HEK293T (cell line): ENCODE measurements around the gene HOXD9.

Source experiments
- CTCF ChIA-PET: fragments of 350-600 bp; formaldehyde crosslinking; extraction: SDS; loops from one replicate; lab custom pipeline; 2021; ENCODE audit warnings: antibody characterized with exemption, inconsistent platforms; lab: Yijun Ruan, JAX
- POLR2A ChIA-PET: fragments of 350-600 bp; formaldehyde crosslinking; extraction: SDS; loops from one replicate; lab custom pipeline; 2020; ENCODE audit warnings: antibody characterized with exemption, inconsistent platforms; lab: Yijun Ruan, JAX
- DNase-seq: peaks from one replicate; pipeline ENCODE4 v3.0.0; 2012; ENCODE audit warnings: mixed read lengths; ENCODE audit errors: extremely low spot score
- ARNT ChIP-seq: fragments of 450-650 bp; IDR thresholded peaks from 2 replicates; pipeline ENCODE4 v1.6.1; 2017; ENCODE audit warnings: mild to moderate bottlenecking
- BHLHE40 ChIP-seq: fragments of 450-650 bp; IDR thresholded peaks from 2 replicates; pipeline ENCODE4 v1.6.1; 2016; ENCODE audit warnings: mild to moderate bottlenecking, moderate library complexity, borderline replicate concordance
- CTBP1 ChIP-seq: fragments of 450-650 bp; IDR thresholded peaks from 2 replicates; pipeline ENCODE4 v1.6.1; 2016; ENCODE audit warnings: borderline replicate concordance
- ELF4 ChIP-seq: fragments of 450-650 bp; IDR thresholded peaks from 2 replicates; pipeline ENCODE4 v1.6.1; 2017; ENCODE audit warnings: antibody characterized with exemption
- FOXA1 ChIP-seq: fragments of 450-650 bp; IDR thresholded peaks from 2 replicates; pipeline ENCODE4 v1.6.1; 2016; ENCODE audit warnings: mild to moderate bottlenecking
- FOXK2 ChIP-seq: fragments of 450-650 bp; IDR thresholded peaks from 2 replicates; pipeline ENCODE4 v1.6.1; 2016; ENCODE audit warnings: mild to moderate bottlenecking
- FOXM1 ChIP-seq: fragments of 450-650 bp; IDR thresholded peaks from 2 replicates; pipeline ENCODE4 v1.6.1; 2017; ENCODE audit warnings: mild to moderate bottlenecking, borderline replicate concordance
- HDGF ChIP-seq: fragments of 450-650 bp; IDR thresholded peaks from 2 replicates; pipeline ENCODE4 v1.6.1; 2017; ENCODE audit warnings: antibody characterized with exemption, borderline replicate concordance
- L3MBTL2 ChIP-seq: fragments of 450-650 bp; conservative IDR thresholded peaks from 2 replicates; pipeline ENCODE4 v1.6.1; 2016; ENCODE audit warnings: mild to moderate bottlenecking
- LEF1 ChIP-seq: fragments of 450-650 bp; IDR thresholded peaks from 2 replicates; pipeline ENCODE4 v1.6.1; 2017; ENCODE audit warnings: mild to moderate bottlenecking, borderline replicate concordance
- NFRKB ChIP-seq: fragments of 450-650 bp; IDR thresholded peaks from 2 replicates; pipeline ENCODE4 v1.6.1; 2016; ENCODE audit warnings: mild to moderate bottlenecking, moderate library complexity
- SP1 ChIP-seq: fragments of 450-650 bp; IDR thresholded peaks from 2 replicates; pipeline ENCODE4 v1.6.1; 2017
- SUZ12 ChIP-seq: fragments of 450-650 bp; IDR thresholded peaks from 2 replicates; pipeline ENCODE4 v1.6.1; 2016; ENCODE audit warnings: mild to moderate bottlenecking
- TARDBP ChIP-seq: fragments of 450-650 bp; IDR thresholded peaks from 2 replicates; pipeline ENCODE4 v1.6.1; 2016
- ZNF384 ChIP-seq: fragments of 450-650 bp; IDR thresholded peaks from 2 replicates; pipeline ENCODE4 v1.6.1; 2016
- TF ChIP-seq, protein P1 (sequence below): fragments of 450-650 bp; IDR thresholded peaks from 2 replicates; pipeline ENCODE4 v1.6.1; 2016

HOXD9 gene

DNA sequence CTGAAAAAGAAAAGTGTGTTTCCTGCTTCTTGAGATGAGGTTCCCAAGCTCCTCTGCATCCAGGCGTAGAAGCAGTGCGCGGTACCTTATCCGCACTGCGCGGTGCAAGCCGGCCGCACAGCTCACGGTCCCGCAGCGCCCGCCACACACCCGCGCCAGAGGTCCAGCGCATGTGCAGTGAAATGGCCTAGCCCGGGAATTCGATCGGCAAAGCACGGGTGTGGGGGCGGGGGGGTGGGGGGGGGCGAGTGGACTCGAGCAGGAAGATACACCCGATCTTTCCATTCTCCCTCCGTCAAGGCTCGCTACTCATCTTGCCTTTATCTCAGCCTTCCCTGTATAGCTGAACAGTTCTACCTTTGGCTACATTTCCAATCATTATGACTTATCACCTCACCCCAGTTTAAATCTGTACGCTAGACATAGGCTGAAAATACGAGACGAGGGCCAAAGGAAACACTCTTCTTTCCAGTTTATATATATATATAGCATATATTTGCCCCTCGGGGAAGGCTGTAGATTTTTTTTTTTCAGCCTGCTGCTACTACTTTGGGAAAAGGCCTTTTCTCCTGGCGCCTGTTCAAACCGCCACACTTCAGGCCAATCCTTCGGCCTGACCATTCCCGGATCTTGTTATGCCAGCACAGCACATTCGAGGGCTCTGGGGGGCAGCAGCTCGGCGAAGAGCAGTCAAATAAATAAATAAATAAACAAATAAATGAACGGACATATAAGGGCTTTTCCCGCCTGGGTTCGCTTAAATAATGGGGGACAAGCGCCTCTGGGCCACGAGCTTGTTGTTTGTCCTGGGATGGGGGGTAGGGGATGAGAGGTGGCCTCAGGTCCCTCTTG lies 17.4 kb downstream of the HOXD9 start:
- POLR2A ChIA-PET = interaction anchor here (1.2 to 1.8 kb wide), 4 partner anchors 9 to 497 kb away, joined by 3 to 13 read pairs (median 5); no protein-coding TSS in a partner anchor
- TF ChIP-seq, protein P1, sequence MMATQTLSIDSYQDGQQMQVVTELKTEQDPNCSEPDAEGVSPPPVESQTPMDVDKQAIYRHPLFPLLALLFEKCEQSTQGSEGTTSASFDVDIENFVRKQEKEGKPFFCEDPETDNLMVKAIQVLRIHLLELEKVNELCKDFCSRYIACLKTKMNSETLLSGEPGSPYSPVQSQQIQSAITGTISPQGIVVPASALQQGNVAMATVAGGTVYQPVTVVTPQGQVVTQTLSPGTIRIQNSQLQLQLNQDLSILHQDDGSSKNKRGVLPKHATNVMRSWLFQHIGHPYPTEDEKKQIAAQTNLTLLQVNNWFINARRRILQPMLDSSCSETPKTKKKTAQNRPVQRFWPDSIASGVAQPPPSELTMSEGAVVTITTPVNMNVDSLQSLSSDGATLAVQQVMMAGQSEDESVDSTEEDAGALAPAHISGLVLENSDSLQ = no peak
- TF ChIP-seq LEF1 (no peak), FOXK2 (no peak), L3MBTL2 (no peak), BHLHE40 (no peak), TARDBP (no peak), NFRKB (no peak), SUZ12 (no peak), FOXA1 (no peak), FOXM1 (no peak), CTBP1 (no peak), HDGF (no peak), ZNF384 (no peak), SP1 (no peak), ARNT (no peak), ELF4 (no peak)
- CTCF ChIA-PET = interaction anchor here (0.6 to 2.9 kb wide), 26 partner anchors 8 to 1009 kb away, joined by 3 to 26 read pairs (median 4); partner anchors contain the start of gene MTX2
- no peak for DNase-seq

DNA sequence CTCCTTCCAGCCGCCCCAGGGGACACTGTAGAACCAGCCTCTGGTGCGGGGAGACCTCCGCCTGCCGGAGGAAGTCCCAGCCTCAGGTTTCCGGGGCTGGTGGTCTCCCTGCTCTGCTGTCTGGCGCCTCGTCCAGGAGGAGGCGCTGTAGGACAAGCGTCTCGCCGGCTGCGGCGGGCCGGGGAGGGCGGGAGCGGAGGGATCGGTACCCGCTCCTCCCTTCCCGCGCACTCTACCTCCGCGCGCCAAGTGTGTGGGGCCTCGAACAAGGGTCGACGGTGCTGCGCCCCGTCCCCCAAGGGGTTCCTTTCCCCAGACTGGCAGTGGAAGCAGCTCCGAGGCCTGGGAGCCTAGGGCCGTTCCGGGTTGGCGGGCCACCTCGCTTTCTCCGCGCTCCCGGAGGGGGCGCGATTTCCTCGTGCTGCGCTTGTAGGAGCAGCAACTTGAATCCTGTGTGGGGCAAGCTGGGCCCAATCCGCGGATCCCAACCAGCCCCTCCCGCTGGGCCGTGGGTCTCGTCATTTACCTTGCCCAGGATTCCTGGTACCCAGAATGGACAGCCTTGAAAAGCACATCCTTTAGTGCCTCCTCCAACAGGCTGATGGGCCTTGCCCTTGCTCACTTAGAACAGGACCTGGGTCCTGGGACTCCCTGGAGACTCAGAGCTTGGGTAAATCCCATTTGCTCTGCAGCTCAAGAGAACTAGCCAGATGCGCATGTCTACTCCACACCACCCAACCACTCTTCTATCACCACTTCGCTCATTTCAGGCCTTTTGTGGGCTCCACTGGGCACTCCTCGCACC lies 18.2 kb downstream of the HOXD9 start:
- peak; percentile 85 for DNase-seq
- POLR2A ChIA-PET = interaction anchor here (1.0 to 1.8 kb wide), 4 partner anchors 15 to 413 kb away, joined by 3 to 13 read pairs (median 4); partner anchors contain the start of gene HOXD3
- CTCF ChIA-PET = interaction anchor here (0.6 to 2.9 kb wide), 30 partner anchors 9 to 1008 kb away, joined by 3 to 26 read pairs (median 4); partner anchors contain the start of genes HOXD4 and MTX2
- TF ChIP-seq FOXM1 (0 out of 2 replicates have a peak, but pooled peaks have one; percentile 5), L3MBTL2 (peak; percentile 96), SUZ12 (no peak)

DNA sequence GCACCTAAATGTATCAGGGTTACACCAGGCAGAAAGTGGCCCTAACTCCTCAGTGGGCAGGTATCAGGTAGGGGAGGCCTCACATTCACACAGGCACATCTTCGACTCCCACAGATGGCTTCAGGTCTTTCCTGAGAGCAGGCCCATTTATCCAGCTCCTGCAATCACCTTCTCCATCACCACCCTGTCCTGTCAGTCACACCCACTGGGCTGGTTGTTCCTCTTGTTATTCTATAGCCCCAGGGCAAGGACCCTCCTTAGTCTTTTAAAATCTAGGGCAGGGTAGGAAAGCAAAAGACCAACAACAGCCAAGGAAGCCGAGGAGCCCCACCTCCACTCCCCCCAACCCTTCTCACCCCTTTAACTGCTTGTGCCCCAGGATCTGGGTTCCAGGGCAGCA lies 19.8 kb downstream of the HOXD9 start:
- POLR2A ChIA-PET = no interaction called here
- DNase-seq = no peak
- TF ChIP-seq HDGF = no peak
- TF ChIP-seq SUZ12 = no peak
- no peak for TF ChIP-seq ARNT
- TF ChIP-seq FOXK2 = no peak
- TF ChIP-seq LEF1 = no peak
- TF ChIP-seq ELF4 = no peak
- TF ChIP-seq CTBP1 = no peak
- no peak for TF ChIP-seq FOXM1
- no peak for TF ChIP-seq L3MBTL2
- TF ChIP-seq FOXA1 = no peak
- CTCF ChIA-PET = no interaction called here

DNA sequence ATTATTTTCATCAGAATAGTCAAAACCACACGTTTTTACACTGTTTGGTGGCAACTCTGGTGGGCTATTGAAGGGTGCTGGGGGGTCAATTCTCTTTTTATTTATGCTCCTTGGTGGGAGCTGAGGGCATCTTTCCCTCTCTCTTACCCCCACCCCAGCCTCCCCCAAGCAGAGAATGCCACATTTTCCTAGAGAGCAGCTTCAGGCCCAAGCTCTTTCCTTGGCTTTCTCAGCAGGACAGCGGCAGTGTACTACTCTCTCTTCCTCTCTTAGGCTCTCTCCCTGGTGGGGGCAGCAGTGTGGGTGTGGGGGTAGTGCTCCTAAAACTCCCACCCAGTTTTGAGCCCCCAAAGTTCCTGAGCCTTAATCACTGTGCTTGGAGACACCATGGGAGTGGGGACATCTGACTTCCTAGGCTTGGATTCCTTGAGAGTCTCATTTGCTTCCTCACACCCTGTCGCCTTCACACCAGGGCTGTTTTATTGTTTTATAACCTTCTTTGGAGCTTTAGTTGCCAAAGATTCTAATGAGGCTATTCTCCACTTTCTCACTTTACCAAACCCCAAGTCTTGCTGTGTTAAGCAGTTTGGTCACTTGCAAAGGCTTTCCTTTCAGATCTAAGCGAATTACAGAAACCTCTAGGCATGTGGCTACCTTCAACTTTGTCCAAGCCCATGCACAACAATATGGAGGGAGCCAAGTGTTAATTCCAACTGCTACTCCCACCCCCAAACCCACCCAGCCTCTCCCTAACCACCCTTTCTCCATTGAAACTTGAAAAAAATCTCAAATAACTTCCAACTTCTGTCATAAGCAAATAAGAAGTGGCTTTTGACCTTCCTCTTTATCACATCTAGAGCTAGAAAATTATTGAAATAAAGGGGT lies 22.8 kb downstream of the HOXD9 start:
- TF ChIP-seq L3MBTL2 (peak; percentile 86), SP1 (no peak), BHLHE40 (no peak)
- CTCF ChIA-PET = interaction anchor here (1.0 to 3.0 kb wide), 2 partner anchors 240 to 310 kb away, joined by 3 to 11 read pairs; no protein-coding TSS in a partner anchor
- DNase-seq = no peak
- POLR2A ChIA-PET = interaction anchor here (0.7 to 1.5 kb wide), 4 partner anchors 9 to 310 kb away, joined by 3 to 7 read pairs (median 4); no protein-coding TSS in a partner anchor

DNA sequence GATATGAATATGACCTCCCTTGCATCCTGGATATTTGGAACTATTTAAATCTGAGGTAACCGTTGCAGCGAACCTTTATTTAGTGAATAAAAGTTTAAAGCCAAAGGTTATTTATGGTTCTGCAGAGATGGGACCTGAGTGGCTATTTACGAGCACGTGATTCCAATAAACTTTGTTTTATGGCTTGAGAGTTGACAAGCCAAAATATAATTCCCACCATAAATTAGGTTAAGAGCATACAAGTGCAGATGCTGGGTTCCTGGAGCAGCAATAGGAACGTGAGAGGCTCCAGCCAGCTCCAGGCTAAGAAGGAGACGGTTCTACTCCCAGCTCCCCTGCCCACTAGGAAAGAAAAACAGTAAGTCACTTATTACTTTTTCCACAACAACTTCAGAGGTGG lies 23.6 kb downstream of the HOXD9 start:
- ChIA-PET POLR2A (interaction anchor here (0.7 to 1.5 kb wide), 5 partner anchors 10 to 309 kb away, joined by 3 to 7 read pairs (median 4); no protein-coding TSS in a partner anchor), CTCF (interaction anchor here (1.0 to 3.0 kb wide), 2 partner anchors 239 to 309 kb away, joined by 3 to 11 read pairs; no protein-coding TSS in a partner anchor)
- DNase-seq = peak; percentile 73
- TF ChIP-seq CTBP1 = peak; percentile 92
- TF ChIP-seq ARNT = no peak
- no peak for TF ChIP-seq FOXA1
- TF ChIP-seq TARDBP = no peak
- TF ChIP-seq LEF1 = no peak
- TF ChIP-seq, protein P1 = peak; percentile 96

DNA sequence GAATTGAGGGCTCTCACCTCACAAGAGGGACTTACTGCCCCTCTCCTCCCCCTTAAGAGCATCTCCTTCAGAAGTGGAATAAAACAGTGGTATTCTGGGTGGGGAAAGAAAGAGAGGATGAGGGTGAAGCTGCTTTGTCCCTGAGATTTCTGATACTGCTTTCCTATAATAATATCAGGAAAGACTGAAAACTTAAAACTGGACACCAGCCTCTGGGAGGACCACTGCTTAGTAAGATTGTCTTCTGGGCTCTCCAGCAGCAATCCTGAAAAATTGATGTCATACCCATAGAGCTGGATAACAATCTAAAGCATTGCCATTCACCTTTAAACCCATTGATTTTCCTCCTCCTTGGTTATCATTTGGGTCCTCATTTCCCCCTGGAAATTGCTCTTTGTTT lies 24.1 kb downstream of the HOXD9 start:
- ChIA-PET CTCF (interaction anchor here (1.0 to 3.0 kb wide), 3 partner anchors 16 to 308 kb away, joined by 3 to 11 read pairs (median 4); no protein-coding TSS in a partner anchor), POLR2A (interaction anchor here (1.1 to 1.5 kb wide), 3 partner anchors 9 to 11 kb away, joined by 3 to 7 read pairs (median 5); no protein-coding TSS in a partner anchor)
- DNase-seq = no peak
- TF ChIP-seq FOXK2 (no peak), TARDBP (no peak), FOXM1 (no peak), SUZ12 (no peak), ELF4 (no peak)
